T-helper 2 cell treated with Interferon-gamma antibody and Interleukin-4, amounts not matched to agents 5 μg/mL and 100 μg/mL, for 36 hours (primary cell): ENCODE results near the gene OR10G6.
"Not testable (repeated sequence)": the region's sequence is repeated elsewhere in the genome, so short reads cannot be mapped to it uniquely, and the experiment has no call there.

Experiments used
- DNase-seq: peaks from one replicate; pipeline ENCODE4 v3.0.0; 2021; ENCODE audit warnings: low spot score
- H3K27ac Mint-ChIP-seq: one replicate; pipeline ENCODE4 v1.8.0; 2021; ENCODE audit warnings: mild to moderate bottlenecking, mixed read lengths
- H3K27me3 Mint-ChIP-seq: one replicate; pipeline ENCODE4 v1.8.0; 2021; ENCODE audit warnings: low read depth, mixed read lengths
- H3K36me3 Mint-ChIP-seq: one replicate; pipeline ENCODE4 v1.8.0; 2021; ENCODE audit warnings: low read depth, mixed read lengths
- H3K4me1 Mint-ChIP-seq: one replicate; pipeline ENCODE4 v1.8.0; 2021; ENCODE audit warnings: low read depth, mixed read lengths
- H3K4me3 Mint-ChIP-seq: one replicate; pipeline ENCODE4 v1.8.0; 2022; ENCODE audit warnings: mild to moderate bottlenecking, moderate library complexity, mixed read lengths
- H3K9me3 Mint-ChIP-seq: one replicate; pipeline ENCODE4 v1.8.0; 2021; ENCODE audit warnings: mixed read lengths

The OR10G6 gene

GRCh38 chr11:123995119-123995518, at the start of gene OR10G6:
OR10G6 (minus strand) TSS chr11:123995161; CDS start chr11:123995161, 0 bp downstream.
- H3K27ac Mint-ChIP-seq, result no peak within 1 kb of the TSS
- no peak within 1 kb of the TSS for H3K4me3 Mint-ChIP-seq

GRCh38 chr11:124043420-124043819, 48.5 kb upstream of the OR10G6 start:
- DNase-seq, result no peak
- no peaks in the 10 kb centered on the region for H3K9me3 Mint-ChIP-seq
- no peak overlapping the region for H3K27ac Mint-ChIP-seq
- no peaks in the 10 kb centered on the region for H3K36me3 Mint-ChIP-seq
- H3K4me1 Mint-ChIP-seq, result no peaks in the 10 kb centered on the region
- H3K27me3 Mint-ChIP-seq, result no peaks in the 10 kb centered on the region
- no peak overlapping the region for H3K4me3 Mint-ChIP-seq

More at GRCh38 chr11:123995119-123995518, at the start of gene OR10G6:
- DNase-seq, result no peak
- Mint-ChIP-seq H3K9me3 (no peaks in the 10 kb centered on the region), H3K4me1 (no peaks in the 10 kb centered on the region), H3K36me3 (no peaks in the 10 kb centered on the region), H3K27me3 (no peaks in the 10 kb centered on the region)

- Mint-ChIP-seq H3K36me3 (no peaks in the 10 kb centered on the region), H3K9me3 (no peaks in the 10 kb centered on the region), H3K27me3 (no peaks in the 10 kb centered on the region), H3K4me1 (no peaks in the 10 kb centered on the region), H3K27ac (no peak within 1 kb of the TSS), H3K4me3 (no peak within 1 kb of the TSS)
- no peak for DNase-seq
Measured at GRCh38 chr11:124041254-124041653, 46.3 kb upstream of the OR10G6 start, which contains the start of gene OR10G7. OR10G7 (minus strand) TSS chr11:124041325; CDS start chr11:124039001, 2,324 bp downstream.

- no peak for DNase-seq
- no peak overlapping the region for H3K4me3 Mint-ChIP-seq
- H3K9me3 Mint-ChIP-seq, result no peaks in the 10 kb centered on the region
Measured at GRCh38 chr11:124039557-124039956, 44.6 kb upstream of the OR10G6 start.

GRCh38 chr11:124036666-124037065, 41.7 kb upstream of the OR10G6 start:
- no peak overlapping the region for H3K4me3 Mint-ChIP-seq
- H3K4me1 Mint-ChIP-seq, result no peaks in the 10 kb centered on the region
- no peak for DNase-seq
- H3K36me3 Mint-ChIP-seq, result no peaks in the 10 kb centered on the region
- no peaks in the 10 kb centered on the region for H3K9me3 Mint-ChIP-seq
- no peak overlapping the region for H3K27ac Mint-ChIP-seq
- no peaks in the 10 kb centered on the region for H3K27me3 Mint-ChIP-seq

More at GRCh38 chr11:124039557-124039956, 44.6 kb upstream of the OR10G6 start:
- Mint-ChIP-seq H3K27ac (no peak overlapping the region), H3K4me1 (no peaks in the 10 kb centered on the region), H3K36me3 (no peaks in the 10 kb centered on the region), H3K27me3 (no peaks in the 10 kb centered on the region)

- H3K27ac Mint-ChIP-seq, result no peak within 1 kb of the TSS
- no peaks in the 10 kb centered on the region for H3K4me1 Mint-ChIP-seq
- no peaks in the 10 kb centered on the region for H3K36me3 Mint-ChIP-seq
Measured at GRCh38 chr11:124026498-124026897, 31.5 kb upstream of the OR10G6 start, which contains the start of gene OR10G8. OR10G8 (plus strand) TSS chr11:124026798; CDS start chr11:124029623, 2,825 bp downstream.

GRCh38 chr11:124015837-124016236, 20.9 kb upstream of the OR10G6 start:
- not testable (repeated sequence) for DNase-seq, H3K36me3 Mint-ChIP-seq, H3K4me1 Mint-ChIP-seq, H3K27me3 Mint-ChIP-seq, H3K4me3 Mint-ChIP-seq, H3K27ac Mint-ChIP-seq, H3K9me3 Mint-ChIP-seq

More at GRCh38 chr11:124026498-124026897, 31.5 kb upstream of the OR10G6 start, which contains the start of gene OR10G8:
- DNase-seq, result no peak
- Mint-ChIP-seq H3K9me3 (no peaks in the 10 kb centered on the region), H3K27me3 (peaks cover 2% of the 10 kb centered on the region), H3K4me3 (no peak within 1 kb of the TSS)

GRCh38 chr11:124012697-124013096, 17.7 kb upstream of the OR10G6 start, which contains the start of gene OR10G4:
OR10G4 (plus strand) TSS chr11:124012997; CDS start chr11:124015575, 2,578 bp downstream.
- Mint-ChIP-seq H3K4me3 (no peak within 1 kb of the TSS), H3K9me3 (no peaks in the 10 kb centered on the region), H3K36me3 (no peaks in the 10 kb centered on the region), H3K4me1 (no peaks in the 10 kb centered on the region), H3K27ac (no peak within 1 kb of the TSS), H3K27me3 (peaks cover 3% of the 10 kb centered on the region)
- no peak for DNase-seq

GRCh38 chr11:123979311-123979710, 15.7 kb downstream of the OR10G6 start:
- Mint-ChIP-seq H3K4me3 (no peak overlapping the region), H3K27me3 (peaks cover 2% of the 10 kb centered on the region), H3K9me3 (no peaks in the 10 kb centered on the region), H3K36me3 (no peaks in the 10 kb centered on the region), H3K27ac (no peak overlapping the region), H3K4me1 (peaks cover 2% of the 10 kb centered on the region)
- DNase-seq, result no peak

GRCh38 chr11:123977731-123978347, 17.1 kb downstream of the OR10G6 start, which contains the start of gene OR10S1:
OR10S1 (minus strand) TSS chr11:123977781; CDS start chr11:123977664, 117 bp downstream.
- Mint-ChIP-seq H3K36me3 (no peaks in the 10 kb centered on the region), H3K27me3 (peaks cover 2% of the 10 kb centered on the region), H3K9me3 (no peaks in the 10 kb centered on the region), H3K4me3 (no peak within 1 kb of the TSS), H3K27ac (no peak within 1 kb of the TSS), H3K4me1 (peaks cover 2% of the 10 kb centered on the region)
- DNase-seq, result no peak

- H3K4me1 Mint-ChIP-seq, result peaks cover 2% of the 10 kb centered on the region
- peaks cover 2% of the 10 kb centered on the region for H3K27me3 Mint-ChIP-seq
- H3K27ac Mint-ChIP-seq, result no peak overlapping the region
- H3K9me3 Mint-ChIP-seq, result no peaks in the 10 kb centered on the region
- H3K36me3 Mint-ChIP-seq, result no peaks in the 10 kb centered on the region
- no peak overlapping the region for H3K4me3 Mint-ChIP-seq
- no peak for DNase-seq
Measured at GRCh38 chr11:123976770-123977560, 18.0 kb downstream of the OR10G6 start.

- H3K27me3 Mint-ChIP-seq, result peaks cover 4% of the 10 kb centered on the region
- H3K4me1 Mint-ChIP-seq, result peaks cover 2% of the 10 kb centered on the region
- H3K27ac Mint-ChIP-seq, result no peak overlapping the region
Measured at GRCh38 chr11:123973816-123974215, 21.1 kb downstream of the OR10G6 start.

GRCh38 chr11:123956752-123957151, 38.2 kb downstream of the OR10G6 start:
- no peaks in the 10 kb centered on the region for H3K4me1 Mint-ChIP-seq
- no peak for DNase-seq
- no peak overlapping the region for H3K27ac Mint-ChIP-seq
- no peak overlapping the region for H3K4me3 Mint-ChIP-seq
- no peaks in the 10 kb centered on the region for H3K36me3 Mint-ChIP-seq
- H3K27me3 Mint-ChIP-seq, result peaks cover 2% of the 10 kb centered on the region
- H3K9me3 Mint-ChIP-seq, result peaks cover 4% of the 10 kb centered on the region

More at GRCh38 chr11:123973816-123974215, 21.1 kb downstream of the OR10G6 start:
- H3K4me3 Mint-ChIP-seq, result no peak overlapping the region
- H3K9me3 Mint-ChIP-seq, result no peaks in the 10 kb centered on the region
- no peaks in the 10 kb centered on the region for H3K36me3 Mint-ChIP-seq
- no peak for DNase-seq

- H3K36me3 Mint-ChIP-seq, result no peaks in the 10 kb centered on the region
- H3K4me1 Mint-ChIP-seq, result no peaks in the 10 kb centered on the region
- no peaks in the 10 kb centered on the region for H3K9me3 Mint-ChIP-seq
Measured at GRCh38 chr11:123945132-123945531, 49.8 kb downstream of the OR10G6 start.

More at GRCh38 chr11:123945132-123945531, 49.8 kb downstream of the OR10G6 start:
- no peak for DNase-seq
- H3K27me3 Mint-ChIP-seq, result no peaks in the 10 kb centered on the region
- no peak overlapping the region for H3K27ac Mint-ChIP-seq
- no peak overlapping the region for H3K4me3 Mint-ChIP-seq
